Measurements from ENCODE around the gene ZDHHC14.
A peak's percentile ranks its signal among the peaks of the same experiment; 100 is the strongest.
"Not testable (repeated sequence)": the region's sequence is repeated elsewhere in the genome, so short reads cannot be mapped to it uniquely, and the experiment has no call there.

Gene ZDHHC14

GRCh38 chr6:157380779-157381561 is at the start of gene ZDHHC14:
ZDHHC14 (plus strand) TSS chr6:157381190.
- peak; percentile 86 to 94 for DNase-seq (ENCODE audit: low spot score in 2 of 2)
- peak within 1 kb of the TSS; percentile 85 for H3K27ac Mint-ChIP-seq

GRCh38 chr6:157332813-157333212 is 48.2 kb upstream of the ZDHHC14 start:
- Mint-ChIP-seq H3K9me3 (no peaks in the 10 kb centered on the region), H3K4me1 (peaks cover 10% of the 10 kb centered on the region), H3K27ac (no peak overlapping the region), H3K4me3 (no peak overlapping the region), H3K36me3 (no peaks in the 10 kb centered on the region)
- no peak for ATAC-seq
- DNase-seq (ENCODE audit: low spot score in 2 of 2): no peak

More at GRCh38 chr6:157380779-157381561, at the start of gene ZDHHC14:
- peak; percentile 86 for ATAC-seq
- peaks cover 53% of the 10 kb centered on the region for H3K4me1 Mint-ChIP-seq
- H3K9me3 Mint-ChIP-seq: no peaks in the 10 kb centered on the region
- H3K4me3 Mint-ChIP-seq: peak within 1 kb of the TSS; percentile 76
- H3K36me3 Mint-ChIP-seq: peaks cover 4% of the 10 kb centered on the region

GRCh38 chr6:157333537-157333936 is 47.5 kb upstream of the ZDHHC14 start:
- H3K4me3 Mint-ChIP-seq: no peak overlapping the region
- peaks cover 2% of the 10 kb centered on the region for H3K4me1 Mint-ChIP-seq
- ATAC-seq (no peak), DNase-seq (ENCODE audit: low spot score in 2 of 2) (no peak)
- H3K27ac Mint-ChIP-seq: no peak overlapping the region
- H3K36me3 Mint-ChIP-seq: no peaks in the 10 kb centered on the region
- no peaks in the 10 kb centered on the region for H3K9me3 Mint-ChIP-seq

GRCh38 chr6:157333956-157334355 is 47.0 kb upstream of the ZDHHC14 start:
- Mint-ChIP-seq H3K4me1 (no peaks in the 10 kb centered on the region), H3K27ac (no peak overlapping the region), H3K36me3 (no peaks in the 10 kb centered on the region), H3K4me3 (no peak overlapping the region), H3K9me3 (no peaks in the 10 kb centered on the region)
- DNase-seq (ENCODE audit: low spot score in 2 of 2) (no peak), ATAC-seq (no peak)

GRCh38 chr6:157335829-157336228 is 45.2 kb upstream of the ZDHHC14 start:
- no peaks in the 10 kb centered on the region for H3K9me3 Mint-ChIP-seq
- H3K4me1 Mint-ChIP-seq: no peaks in the 10 kb centered on the region
- ATAC-seq (no peak), DNase-seq (ENCODE audit: low spot score in 2 of 2) (no peak)
- H3K4me3 Mint-ChIP-seq: no peak overlapping the region
- no peaks in the 10 kb centered on the region for H3K36me3 Mint-ChIP-seq
- no peak overlapping the region for H3K27ac Mint-ChIP-seq

GRCh38 chr6:157337276-157337675 is 43.7 kb upstream of the ZDHHC14 start:
- H3K27ac Mint-ChIP-seq; H3K36me3 Mint-ChIP-seq; H3K9me3 Mint-ChIP-seq; DNase-seq (ENCODE audit: low spot score in 2 of 2); ATAC-seq; H3K4me3 Mint-ChIP-seq; H3K4me1 Mint-ChIP-seq: not testable (repeated sequence)

- DNase-seq (ENCODE audit: low spot score in 2 of 2): no peak
- no peak for ATAC-seq
- Mint-ChIP-seq H3K36me3 (no peaks in the 10 kb centered on the region), H3K4me1 (no peaks in the 10 kb centered on the region), H3K27ac (no peak overlapping the region), H3K9me3 (no peaks in the 10 kb centered on the region), H3K4me3 (no peak overlapping the region)
Observed at GRCh38 chr6:157337751-157338150, 43.2 kb upstream of the ZDHHC14 start.

GRCh38 chr6:157339432-157339831 is 41.6 kb upstream of the ZDHHC14 start:
- Mint-ChIP-seq H3K9me3 (no peaks in the 10 kb centered on the region), H3K4me3 (no peak overlapping the region), H3K27ac (no peak overlapping the region), H3K4me1 (no peaks in the 10 kb centered on the region), H3K36me3 (no peaks in the 10 kb centered on the region)
- ATAC-seq (no peak), DNase-seq (ENCODE audit: low spot score in 2 of 2) (no peak)

GRCh38 chr6:157343732-157344131 is 37.3 kb upstream of the ZDHHC14 start:
- no peaks in the 10 kb centered on the region for H3K36me3 Mint-ChIP-seq
- no peak for ATAC-seq
- no peak for DNase-seq (ENCODE audit: low spot score in 2 of 2)
- no peak overlapping the region for H3K4me3 Mint-ChIP-seq
- H3K9me3 Mint-ChIP-seq: no peaks in the 10 kb centered on the region
- H3K4me1 Mint-ChIP-seq: no peaks in the 10 kb centered on the region
- H3K27ac Mint-ChIP-seq: no peak overlapping the region

- ATAC-seq (no peak), DNase-seq (ENCODE audit: low spot score in 2 of 2) (no peak)
- Mint-ChIP-seq H3K4me3 (no peak overlapping the region), H3K9me3 (no peaks in the 10 kb centered on the region), H3K4me1 (no peaks in the 10 kb centered on the region), H3K36me3 (no peaks in the 10 kb centered on the region), H3K27ac (no peak overlapping the region)
Observed at GRCh38 chr6:157346373-157346772, 34.6 kb upstream of the ZDHHC14 start.

GRCh38 chr6:157358287-157358686 is 22.7 kb upstream of the ZDHHC14 start:
- H3K4me3 Mint-ChIP-seq: no peak overlapping the region
- no peaks in the 10 kb centered on the region for H3K36me3 Mint-ChIP-seq
- no peaks in the 10 kb centered on the region for H3K9me3 Mint-ChIP-seq
- no peaks in the 10 kb centered on the region for H3K4me1 Mint-ChIP-seq
- H3K27ac Mint-ChIP-seq: no peak overlapping the region
- DNase-seq (ENCODE audit: low spot score in 2 of 2) (no peak), ATAC-seq (no peak)

- no peak for ATAC-seq
- H3K27ac Mint-ChIP-seq: no peak overlapping the region
- H3K9me3 Mint-ChIP-seq: no peaks in the 10 kb centered on the region
- H3K4me3 Mint-ChIP-seq: no peak overlapping the region
- H3K36me3 Mint-ChIP-seq: no peaks in the 10 kb centered on the region
- no peaks in the 10 kb centered on the region for H3K4me1 Mint-ChIP-seq
- no peak for DNase-seq (ENCODE audit: low spot score in 2 of 2)
Observed at GRCh38 chr6:157361886-157362285, 19.1 kb upstream of the ZDHHC14 start.

- Mint-ChIP-seq H3K4me1 (peaks cover 5% of the 10 kb centered on the region), H3K9me3 (no peaks in the 10 kb centered on the region), H3K27ac (no peak overlapping the region), H3K36me3 (no peaks in the 10 kb centered on the region), H3K4me3 (no peak overlapping the region)
- ATAC-seq (no peak), DNase-seq (ENCODE audit: low spot score in 2 of 2) (no peak)
Observed at GRCh38 chr6:157364705-157365104, 16.3 kb upstream of the ZDHHC14 start.

GRCh38 chr6:157366648-157367047 is 14.3 kb upstream of the ZDHHC14 start:
- H3K4me3 Mint-ChIP-seq: no peak overlapping the region
- ATAC-seq: no peak
- H3K27ac Mint-ChIP-seq: no peak overlapping the region
- no peaks in the 10 kb centered on the region for H3K36me3 Mint-ChIP-seq
- peaks cover 9% of the 10 kb centered on the region for H3K4me1 Mint-ChIP-seq
- no peak for DNase-seq (ENCODE audit: low spot score in 2 of 2)
- H3K9me3 Mint-ChIP-seq: no peaks in the 10 kb centered on the region

- ATAC-seq: peak; percentile 54
- no peak for DNase-seq (ENCODE audit: low spot score in 2 of 2)
- Mint-ChIP-seq H3K4me3 (no peak overlapping the region), H3K4me1 (peaks cover 9% of the 10 kb centered on the region), H3K27ac (no peak overlapping the region), H3K9me3 (no peaks in the 10 kb centered on the region), H3K36me3 (no peaks in the 10 kb centered on the region)
Observed at GRCh38 chr6:157368359-157369049, 12.5 kb upstream of the ZDHHC14 start.

GRCh38 chr6:157370755-157371154 is 10.2 kb upstream of the ZDHHC14 start:
- H3K27ac Mint-ChIP-seq: no peak overlapping the region
- peaks cover 9% of the 10 kb centered on the region for H3K4me1 Mint-ChIP-seq
- ATAC-seq: no peak
- H3K9me3 Mint-ChIP-seq: no peaks in the 10 kb centered on the region
- DNase-seq (ENCODE audit: low spot score in 2 of 2): no peak
- no peaks in the 10 kb centered on the region for H3K36me3 Mint-ChIP-seq
- no peak overlapping the region for H3K4me3 Mint-ChIP-seq
